Measurements from ENCODE around the gene LRP1B.

DNA sequence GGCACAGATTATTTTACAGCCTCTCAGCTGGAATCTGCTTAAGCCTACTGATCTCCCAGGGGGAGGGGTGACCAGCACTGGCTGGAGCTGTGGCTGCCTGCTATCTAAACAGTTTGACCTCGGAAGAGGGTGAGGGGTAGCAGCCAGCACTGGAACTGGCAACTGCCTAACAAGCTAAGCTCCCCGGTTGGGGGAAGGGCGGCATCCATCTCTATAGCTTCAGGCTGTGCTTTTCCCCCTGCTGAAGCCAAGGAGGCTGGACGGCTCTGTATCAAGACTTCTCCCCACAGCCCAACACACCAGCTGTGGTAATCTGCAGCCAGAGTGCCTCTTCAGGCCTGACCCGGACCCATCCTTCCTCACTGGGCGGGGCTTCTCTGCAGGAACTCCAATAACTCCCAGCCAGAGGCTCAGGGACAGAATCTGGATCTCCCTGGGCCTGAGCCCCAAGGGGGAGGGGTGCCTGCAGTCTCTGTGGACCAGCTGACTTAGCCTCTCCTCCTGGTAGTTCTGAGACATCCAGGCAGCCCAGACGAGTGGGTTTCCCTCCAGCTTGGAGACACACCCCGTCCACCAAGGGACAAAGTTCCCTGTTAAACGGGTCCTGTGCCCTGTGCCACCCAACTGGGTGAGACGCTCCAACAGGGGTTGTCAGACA lies 560.2 kb downstream of the LRP1B start:
- TF ChIP-seq, protein P1, sequence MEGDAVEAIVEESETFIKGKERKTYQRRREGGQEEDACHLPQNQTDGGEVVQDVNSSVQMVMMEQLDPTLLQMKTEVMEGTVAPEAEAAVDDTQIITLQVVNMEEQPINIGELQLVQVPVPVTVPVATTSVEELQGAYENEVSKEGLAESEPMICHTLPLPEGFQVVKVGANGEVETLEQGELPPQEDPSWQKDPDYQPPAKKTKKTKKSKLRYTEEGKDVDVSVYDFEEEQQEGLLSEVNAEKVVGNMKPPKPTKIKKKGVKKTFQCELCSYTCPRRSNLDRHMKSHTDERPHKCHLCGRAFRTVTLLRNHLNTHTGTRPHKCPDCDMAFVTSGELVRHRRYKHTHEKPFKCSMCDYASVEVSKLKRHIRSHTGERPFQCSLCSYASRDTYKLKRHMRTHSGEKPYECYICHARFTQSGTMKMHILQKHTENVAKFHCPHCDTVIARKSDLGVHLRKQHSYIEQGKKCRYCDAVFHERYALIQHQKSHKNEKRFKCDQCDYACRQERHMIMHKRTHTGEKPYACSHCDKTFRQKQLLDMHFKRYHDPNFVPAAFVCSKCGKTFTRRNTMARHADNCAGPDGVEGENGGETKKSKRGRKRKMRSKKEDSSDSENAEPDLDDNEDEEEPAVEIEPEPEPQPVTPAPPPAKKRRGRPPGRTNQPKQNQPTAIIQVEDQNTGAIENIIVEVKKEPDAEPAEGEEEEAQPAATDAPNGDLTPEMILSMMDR (IDR thresholded peaks at IDR 0.05), result no peak
- no peak for TF ChIP-seq EZH2 (IDR thresholded peaks at IDR 0.05; ENCODE audit: borderline replicate concordance, insufficient read depth, low read depth, low read length, poor library complexity, severe bottlenecking)
